CD8-positive, alpha-beta memory T cell (primary cell): ENCODE measurements around the gene RERE. TPM values are rescaled to one million over a fixed set of nuclear protein-coding genes. Genes with fewer than 3 reads are reported as not detected.

Source experiments
- CTCF ChIA-PET: fragments of 350-600 bp; sonication (Branson Sonifier 250); formaldehyde crosslinking; loops from one replicate; lab custom pipeline; 2021; ENCODE audit warnings: antibody characterized with exemption; lab: Charles Lee
- POLR2A ChIA-PET: fragments of 350-600 bp; sonication (Branson Sonifier 250); formaldehyde crosslinking; loops from one replicate; lab custom pipeline; 2021; ENCODE audit warnings: antibody characterized with exemption; lab: Charles Lee
- DNase-seq, 5 donors: peaks; one replicate each; pipeline versions ENCODE4 v3.0.0 to v3.0.0-alpha.2; 2020 to 2022; ENCODE audit warnings: mixed read lengths in 1 of 5
- H3K27ac ChIP-seq: one replicate; pipeline ENCODE4 v1.7.0; 2013; ENCODE audit warnings: low read depth, mild to moderate bottlenecking, low read length, moderate library complexity
- H3K27me3 ChIP-seq: 2 replicates; pipeline ENCODE4 v1.7.0; 2013; ENCODE audit warnings: low read length, mild to moderate bottlenecking; ENCODE audit not compliant: insufficient read depth, poor library complexity, severe bottlenecking
- H3K36me3 ChIP-seq: 2 replicates; pipeline ENCODE4 v1.7.0; 2013; ENCODE audit warnings: mild to moderate bottlenecking, low read length, moderate library complexity; ENCODE audit not compliant: insufficient read depth
- H3K4me1 ChIP-seq: 2 replicates; pipeline ENCODE4 v1.7.0; 2013; ENCODE audit warnings: mild to moderate bottlenecking, low read length, moderate library complexity; ENCODE audit not compliant: insufficient read depth
- H3K4me3 ChIP-seq: 2 replicates; pipeline ENCODE4 v1.7.0; 2013; ENCODE audit warnings: mild to moderate bottlenecking, low read length
- H3K9me3 ChIP-seq: 2 replicates; pipeline ENCODE4 v1.7.0; 2013; ENCODE audit warnings: mild to moderate bottlenecking, low read length
- H3K27ac Mint-ChIP-seq, 8 donors: one replicate each; pipeline ENCODE4 v1.8.0; 2020 to 2021; ENCODE audit warnings: mixed read lengths in 8 of 8, mild to moderate bottlenecking in 6 of 8, inconsistent platforms in 3 of 8, moderate library complexity in 3 of 8
- H3K27me3 Mint-ChIP-seq, 2 donors: one replicate each; pipeline ENCODE4 v1.8.0; 2020 to 2021; ENCODE audit warnings: mixed read lengths in 2 of 2, mild to moderate bottlenecking in 1 of 2, moderate library complexity in 1 of 2
- H3K36me3 Mint-ChIP-seq, 3 donors: one replicate each; pipeline ENCODE4 v1.8.0; 2020 to 2021; ENCODE audit warnings: mixed read lengths in 3 of 3, inconsistent platforms in 1 of 3, mild to moderate bottlenecking in 1 of 3
- H3K4me1 Mint-ChIP-seq, 3 donors: one replicate each; pipeline ENCODE4 v1.8.0; 2020 to 2021; ENCODE audit warnings: mixed read lengths in 3 of 3, inconsistent platforms in 1 of 3, mild to moderate bottlenecking in 1 of 3
- H3K4me3 Mint-ChIP-seq, 7 donors: one replicate each; pipeline ENCODE4 v1.8.0; 2020 to 2021; ENCODE audit warnings: mixed read lengths in 7 of 7, mild to moderate bottlenecking in 6 of 7, moderate library complexity in 4 of 7, inconsistent platforms in 2 of 7
- H3K9me3 Mint-ChIP-seq, 5 donors: one replicate each; pipeline ENCODE4 v1.8.0; 2020 to 2022; ENCODE audit warnings: mixed read lengths in 5 of 5, mild to moderate bottlenecking in 3 of 5, moderate library complexity in 2 of 5, inconsistent platforms in 1 of 5
- polyA plus RNA-seq: library from polyadenylated mRNA; unstranded; fragments of 300-500 nt; fragmentation: Illumina TruSeq; gene quantifications from one replicate; pipeline ENCODE4 v1.2.3, GENCODE V29; 2021
- total RNA-seq, 2 experiments: library from RNA; stranded (reverse); gene quantifications; one replicate each; pipeline ENCODE4 v1.2.3, GENCODE V29; 2021

The RERE gene
- total and polyA plus RNA-seq, 3 experiments from 2014 or later: 10.9 to 39.2 (median 37.9) TPM

DNA sequence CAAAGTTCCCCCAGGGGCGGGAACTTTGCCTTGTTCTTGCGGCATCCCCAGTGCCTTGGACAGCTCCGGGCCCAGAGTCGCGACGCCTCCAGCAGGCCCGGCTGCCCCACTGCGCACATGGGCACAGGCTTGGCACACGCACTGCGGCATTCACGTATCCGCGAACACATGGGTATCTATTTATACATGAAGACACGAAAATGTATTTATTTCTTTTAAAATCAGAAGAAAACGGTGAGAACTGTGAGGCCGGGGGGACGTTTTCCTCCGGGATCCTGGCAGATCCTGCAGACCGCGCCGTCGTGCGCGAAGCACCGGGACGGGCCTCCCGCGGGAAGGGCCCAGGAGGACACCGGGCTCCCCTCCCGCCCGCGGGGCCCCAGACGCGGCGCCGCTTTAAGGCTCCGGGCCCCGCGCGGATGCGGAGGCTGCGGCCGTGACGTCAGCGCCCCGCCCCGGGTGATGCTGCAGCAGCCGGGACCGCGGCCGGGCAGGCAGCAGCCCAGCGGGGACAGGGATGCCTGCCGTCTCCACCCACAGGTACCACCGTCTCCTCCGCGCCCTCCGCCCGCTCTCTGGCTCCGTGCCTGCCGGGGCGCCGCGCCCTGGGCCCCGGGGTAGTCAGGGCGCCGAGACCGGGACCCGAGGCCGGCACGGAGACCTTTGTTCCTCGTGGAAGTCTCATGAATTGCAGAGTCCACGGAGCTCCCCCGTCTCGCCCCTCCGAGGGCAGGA lies 499.6 kb downstream of the RERE start, which contains the start of gene SLC45A1:
Gene SLC45A1 (plus strand): TSS at position 468 of the 735 bp plus-strand sequence. CDS start 6,216 bp downstream, outside the sequence.
- Mint-ChIP-seq H3K27me3 (peaks cover 15 to 31% of the 10 kb centered on the region in 2 donors), H3K4me1 (peaks cover 14 to 18% (median 17%) of the 10 kb centered on the region in 3 donors), H3K4me3 (peak within 1 kb of the TSS; percentile 71 to 88 (median 81)), H3K9me3 (peaks cover 0 to 1% (median 0%) of the 10 kb centered on the region in 5 donors), H3K27ac (peak within 1 kb of the TSS in 6 of 8 donors; percentile 12 to 92 (median 55)), H3K36me3 (peaks cover 0 to 3% (median 0%) of the 10 kb centered on the region in 3 donors)
- ChIA-PET POLR2A (interaction anchor here (0.6 kb wide), 1 partner anchor 145 kb away, joined by 12 read pairs; no protein-coding TSS in a partner anchor), CTCF (interaction anchor here (0.9 to 2.0 kb wide), 4 partner anchors 22 to 303 kb away, joined by 3 to 9 read pairs (median 6); no protein-coding TSS in a partner anchor)
- Histone ChIP-seq H3K27ac (no peak within 1 kb of the TSS), H3K4me1 (peaks cover 11% of the 10 kb centered on the region), H3K36me3 (no peaks in the 10 kb centered on the region), H3K9me3 (no peaks in the 10 kb centered on the region), H3K4me3 (peak within 1 kb of the TSS; percentile 74), H3K27me3 (peaks cover 12% of the 10 kb centered on the region)
- peak; percentile 71 to 84 (median 76) for DNase-seq

DNA sequence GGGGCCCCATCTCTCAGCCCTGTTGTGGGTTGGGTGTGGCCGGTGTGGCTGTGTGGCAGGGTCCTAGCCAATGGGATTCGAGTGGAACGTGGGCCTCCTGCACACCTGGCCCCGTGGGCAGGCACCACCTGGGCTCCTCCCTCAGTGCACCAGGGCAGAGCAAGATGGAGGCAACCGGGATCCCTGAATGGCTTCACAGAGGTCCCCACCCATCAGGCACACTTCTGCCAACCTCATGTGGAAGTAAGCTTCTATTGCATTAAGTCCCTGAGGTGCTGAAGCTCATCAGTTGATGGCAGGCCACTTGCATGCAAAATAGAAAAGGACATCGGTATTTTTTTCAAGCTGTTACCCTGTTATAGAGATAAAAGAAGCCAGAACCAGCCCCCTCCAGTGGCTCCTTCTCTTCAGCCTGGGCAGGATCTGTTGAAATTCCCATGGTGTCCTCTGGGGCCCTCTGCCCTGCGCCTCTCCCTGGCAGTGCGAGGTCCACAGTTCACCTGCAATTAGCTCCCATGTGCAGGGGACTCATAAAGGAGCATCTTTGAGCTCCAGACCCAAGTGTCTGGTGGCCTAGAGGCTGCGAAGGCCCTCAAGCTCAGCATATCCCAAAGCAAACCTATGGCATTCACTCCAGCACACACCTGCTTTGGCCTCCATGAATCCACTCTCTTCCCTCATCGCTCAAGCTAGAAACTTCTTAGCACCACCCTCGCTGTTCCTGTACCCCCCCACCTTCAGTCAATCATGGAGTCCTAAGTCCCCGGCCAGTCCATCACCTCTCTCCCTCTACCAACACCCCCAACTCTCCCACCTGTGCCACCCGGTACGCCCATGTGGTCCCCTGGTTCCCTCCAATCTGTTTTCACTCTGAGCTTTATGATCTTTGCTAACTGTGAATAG lies 501.6 kb downstream of the RERE start:
- Histone ChIP-seq H3K9me3 (no peaks in the 10 kb centered on the region), H3K27ac (no peak overlapping the region), H3K36me3 (no peaks in the 10 kb centered on the region), H3K27me3 (peaks cover 12% of the 10 kb centered on the region), H3K4me1 (peaks cover 11% of the 10 kb centered on the region), H3K4me3 (no peak overlapping the region)
- CTCF ChIA-PET: interaction anchor here (1.2 to 4.5 kb wide), 5 partner anchors 16 to 331 kb away, joined by 3 to 47 read pairs (median 5); no protein-coding TSS in a partner anchor
- H3K27me3 Mint-ChIP-seq: peaks cover 14 to 31% of the 10 kb centered on the region in 2 donors
- no peaks in the 10 kb centered on the region for H3K36me3 Mint-ChIP-seq
- POLR2A ChIA-PET: no interaction called here
- peak overlapping the region in 1 of 7 donors; percentile 67 for H3K4me3 Mint-ChIP-seq
- no peak for DNase-seq
- peaks cover 14 to 18% (median 17%) of the 10 kb centered on the region in 3 donors for H3K4me1 Mint-ChIP-seq
- no peaks in the 10 kb centered on the region for H3K9me3 Mint-ChIP-seq
- H3K27ac Mint-ChIP-seq: peak overlapping the region in 1 of 8 donors; percentile 72

DNA sequence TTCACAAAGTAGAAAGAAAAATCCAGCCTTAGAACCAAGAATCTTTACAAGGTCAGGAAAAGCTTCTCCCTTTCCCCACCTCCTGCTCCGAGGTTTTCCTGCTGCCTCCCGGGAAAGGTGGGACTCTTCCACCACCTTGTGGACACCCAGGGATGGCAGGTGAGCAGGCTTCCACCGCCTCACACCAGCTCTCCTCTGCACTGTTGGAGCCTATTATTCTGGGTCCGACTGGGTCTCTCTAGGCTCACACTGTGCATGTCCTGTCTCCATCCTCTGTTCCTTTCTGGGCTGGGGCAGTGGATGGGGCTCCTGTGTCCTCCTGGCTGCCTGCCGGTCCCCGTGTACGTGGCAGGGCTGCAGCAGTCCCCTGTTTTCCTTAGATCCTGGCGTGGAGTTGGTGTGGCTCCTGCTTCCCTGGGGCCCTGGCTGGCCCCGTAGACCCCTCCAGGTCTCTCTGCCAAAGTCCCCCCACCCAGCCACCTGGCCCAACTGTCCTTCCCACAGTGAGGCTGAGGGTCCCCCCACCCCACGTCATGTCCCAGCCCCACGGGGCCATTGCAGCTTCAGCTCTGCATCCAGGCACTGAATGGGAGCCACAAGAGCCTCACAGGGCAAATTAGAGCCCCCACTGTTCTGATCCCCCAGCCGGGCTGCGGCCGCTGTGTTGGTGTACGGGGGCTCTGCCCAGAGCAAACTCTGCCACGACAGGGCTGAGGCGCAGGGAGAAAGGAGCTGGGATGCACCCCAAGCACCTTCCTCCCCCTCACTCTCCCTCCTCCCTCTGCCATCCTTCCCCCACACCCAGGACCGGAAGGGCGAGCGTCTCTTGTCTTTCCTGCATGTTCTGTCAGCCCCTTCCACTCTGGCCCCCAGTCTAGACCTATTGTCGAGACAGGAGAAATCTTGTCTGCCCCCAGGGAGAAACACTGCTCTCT lies 502.8 kb downstream of the RERE start:
- peaks cover 12% of the 10 kb centered on the region for H3K27me3 ChIP-seq
- H3K36me3 Mint-ChIP-seq: no peaks in the 10 kb centered on the region
- no peak overlapping the region for H3K4me3 ChIP-seq
- CTCF ChIA-PET: interaction anchor here (0.8 to 4.5 kb wide), 10 partner anchors 12 to 330 kb away, joined by 3 to 47 read pairs (median 4); partner anchors contain the start of gene ERRFI1
- POLR2A ChIA-PET: no interaction called here
- no peaks in the 10 kb centered on the region for H3K9me3 ChIP-seq
- no peak overlapping the region for H3K4me3 Mint-ChIP-seq
- DNase-seq: peak; percentile 29 to 68 (median 36)
- no peak overlapping the region for H3K27ac ChIP-seq
- H3K36me3 ChIP-seq: no peaks in the 10 kb centered on the region
- H3K27me3 Mint-ChIP-seq: peaks cover 14 to 31% of the 10 kb centered on the region in 2 donors
- H3K4me1 Mint-ChIP-seq: peaks cover 14 to 18% (median 16%) of the 10 kb centered on the region in 3 donors
- H3K9me3 Mint-ChIP-seq: no peaks in the 10 kb centered on the region
- H3K4me1 ChIP-seq: peaks cover 11% of the 10 kb centered on the region
- no peak overlapping the region for H3K27ac Mint-ChIP-seq

GRCh38 chr1:8313231-8313630 lies 504.2 kb downstream of the RERE start:
- no peak for DNase-seq

DNA sequence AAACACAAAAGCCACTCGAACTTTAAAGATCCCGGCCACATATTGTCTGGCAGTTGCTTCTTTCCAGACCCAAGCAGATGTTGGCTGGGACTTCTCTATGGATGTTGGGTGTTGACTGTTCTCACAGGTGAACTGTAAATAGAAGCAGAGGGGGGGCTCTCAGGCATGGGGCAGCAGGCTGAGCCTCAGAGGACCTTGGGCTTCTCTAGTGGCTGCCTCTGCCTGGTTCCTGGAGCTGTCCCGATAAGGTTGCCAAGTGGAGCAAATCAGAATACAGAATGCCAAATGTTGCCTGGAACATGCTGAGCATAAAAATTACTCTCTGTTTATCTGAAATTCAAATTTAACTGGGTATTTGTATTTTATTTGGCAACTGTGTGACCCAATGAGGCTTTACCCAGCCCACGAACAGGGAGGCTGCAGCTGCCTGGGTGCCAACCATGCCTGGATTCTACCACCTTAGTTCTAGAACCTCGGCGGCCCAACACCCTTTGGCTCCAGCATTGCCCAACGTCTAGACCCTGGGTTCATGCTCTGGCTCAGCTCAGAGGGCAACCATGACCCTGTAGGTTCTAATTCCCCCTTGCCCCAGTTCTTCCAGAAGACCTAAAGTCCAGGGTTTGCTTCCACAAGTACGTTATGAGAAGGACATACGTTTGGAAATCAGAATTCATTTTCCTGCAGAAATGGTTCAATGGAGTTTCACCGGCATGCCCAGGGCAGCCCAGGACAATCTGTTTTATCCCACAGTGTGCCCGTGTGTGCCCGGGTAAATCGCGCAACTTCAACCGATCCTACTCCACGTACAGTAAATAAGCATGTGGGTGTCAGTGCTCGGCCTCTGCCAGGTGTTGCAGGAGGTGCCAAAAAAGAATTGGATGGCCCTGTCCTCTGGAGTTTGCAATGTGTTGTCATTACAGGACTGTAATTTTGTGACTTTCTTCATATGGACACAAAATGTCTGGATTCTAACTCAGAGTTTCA lies 504.9 kb downstream of the RERE start:
- Mint-ChIP-seq H3K36me3 (no peaks in the 10 kb centered on the region), H3K27me3 (peaks cover 16 to 31% of the 10 kb centered on the region in 2 donors), H3K4me3 (no peak overlapping the region), H3K27ac (no peak overlapping the region), H3K9me3 (no peaks in the 10 kb centered on the region), H3K4me1 (peaks cover 6 to 9% (median 6%) of the 10 kb centered on the region in 3 donors)
- no peak overlapping the region for H3K4me3 ChIP-seq
- H3K9me3 ChIP-seq: no peaks in the 10 kb centered on the region
- no peak for DNase-seq
- ChIA-PET CTCF (interaction anchor here (4.5 kb wide), 1 partner anchor 296 kb away, joined by 47 read pairs; no protein-coding TSS in a partner anchor), POLR2A (no interaction called here)
- peaks cover 12% of the 10 kb centered on the region for H3K27me3 ChIP-seq
- no peak overlapping the region for H3K27ac ChIP-seq
- no peaks in the 10 kb centered on the region for H3K36me3 ChIP-seq
- peaks cover under 1% of the 10 kb centered on the region for H3K4me1 ChIP-seq

More at GRCh38 chr1:8313231-8313630, 504.2 kb downstream of the RERE start:
- Histone ChIP-seq H3K27me3 (peaks cover 12% of the 10 kb centered on the region), H3K9me3 (no peaks in the 10 kb centered on the region), H3K27ac (no peak overlapping the region), H3K4me3 (no peak overlapping the region), H3K36me3 (no peaks in the 10 kb centered on the region), H3K4me1 (peaks cover 6% of the 10 kb centered on the region)
- ChIA-PET CTCF (interaction anchor here (4.1 to 4.5 kb wide), 2 partner anchors 281 to 297 kb away, joined by 39 to 47 read pairs; no protein-coding TSS in a partner anchor), POLR2A (no interaction called here)
- peaks cover 8 to 11% (median 9%) of the 10 kb centered on the region in 3 donors for H3K4me1 Mint-ChIP-seq
- peaks cover 14 to 31% of the 10 kb centered on the region in 2 donors for H3K27me3 Mint-ChIP-seq
- H3K36me3 Mint-ChIP-seq: no peaks in the 10 kb centered on the region
- no peaks in the 10 kb centered on the region for H3K9me3 Mint-ChIP-seq
- H3K4me3 Mint-ChIP-seq: no peak overlapping the region
- H3K27ac Mint-ChIP-seq: no peak overlapping the region

- Mint-ChIP-seq H3K27me3 (peaks cover 14 to 25% of the 10 kb centered on the region in 2 donors), H3K36me3 (no peaks in the 10 kb centered on the region), H3K27ac (no peak overlapping the region), H3K9me3 (no peaks in the 10 kb centered on the region), H3K4me3 (no peak overlapping the region), H3K4me1 (peaks cover 3 to 8% (median 5%) of the 10 kb centered on the region in 3 donors)
- Histone ChIP-seq H3K4me1 (no peaks in the 10 kb centered on the region), H3K36me3 (no peaks in the 10 kb centered on the region), H3K9me3 (no peaks in the 10 kb centered on the region), H3K27me3 (peaks cover 12% of the 10 kb centered on the region), H3K4me3 (no peak overlapping the region), H3K27ac (no peak overlapping the region)
- DNase-seq: no peak
- CTCF ChIA-PET: interaction anchor here (2.0 kb wide), 1 partner anchor 280 kb away, joined by 7 read pairs; no protein-coding TSS in a partner anchor
- POLR2A ChIA-PET: no interaction called here
These were observed 506.2 kb downstream of the RERE start for GRCh38 chr1:8311068-8311718.
